ENCODE measurements around the gene MSRB2. TPM values are rescaled to one million over a fixed set of nuclear protein-coding genes. Genes with fewer than 3 reads are reported as not detected.

The MSRB2 gene
- total and polyA plus RNA-seq, 2 donors (not counting 1 experiment from before 2014, with no cell fraction given) = 1.5 to 3.0 TPM

- H3K27me3 ChIP-seq (replicated peaks in 1 of 4; ENCODE audit: control extremely low read depth in 1 of 4, control insufficient read depth in 3 of 4, insufficient read depth in 4 of 4, low read length in 3 of 4) = peaks cover 0 to 13% (median 1%) of the 10 kb centered on the region in 4 experiments
- TF ChIP-seq EZH2 (IDR thresholded peaks at IDR 0.05; ENCODE audit: borderline replicate concordance, insufficient read depth, low read depth, low read length, poor library complexity, severe bottlenecking) (no peak), CTCF (IDR thresholded peaks at IDR 0.05) (no peak)
- H3K27ac ChIP-seq (ENCODE audit: low read length in 2 of 2) = no peak overlapping the region
- DNase-seq = no peak
- ATAC-seq (ENCODE audit: low read depth) = no peak
- H3K9me3 Mint-ChIP-seq (ENCODE audit: insufficient read depth) = peaks cover 3% of the 10 kb centered on the region
- H3K79me2 ChIP-seq (ENCODE audit: control insufficient read depth, insufficient read depth, low read length) = no peaks in the 10 kb centered on the region
- H3K27me3 Mint-ChIP-seq = peaks cover 25% of the 10 kb centered on the region
- intact Hi-C loops (cut with micrococcal nuclease) = no loop called here
- no peak overlapping the region for H3K4me3 Mint-ChIP-seq
- ChIA-PET POLR2A (no interaction called here), CTCF (no interaction called here)
- no peak overlapping the region for H3K27ac Mint-ChIP-seq
- no peaks in the 10 kb centered on the region for H3K36me3 ChIP-seq (replicated peaks in 1 of 2; ENCODE audit: control extremely low read depth in 1 of 2, control insufficient read depth in 1 of 2, extremely low read depth in 1 of 2, insufficient read depth in 2 of 2, low read length in 1 of 2)
- no peak overlapping the region for H2AFZ ChIP-seq (ENCODE audit: insufficient read depth, low read depth, low read length, poor library complexity, severe bottlenecking)
- H3K4me1 Mint-ChIP-seq = no peaks in the 10 kb centered on the region
- H3K4me3 ChIP-seq (ENCODE audit: control extremely low read depth in 1 of 5, extremely low read depth in 1 of 5, insufficient read depth in 1 of 5, low read depth in 2 of 5, low read length in 4 of 5) = no peak overlapping the region
- H4K20me1 ChIP-seq (ENCODE audit: control insufficient read depth, insufficient read depth, low read length, poor library complexity, severe bottlenecking) = no peaks in the 10 kb centered on the region
- no CpG with 5 or more reads among the region's 4 CpGs for WGBS (ENCODE audit: insufficient coverage)
- H3K4me2 ChIP-seq (replicated peaks; ENCODE audit: low read depth, low read length, poor library complexity, severe bottlenecking) = no peak overlapping the region
- H3K4me1 ChIP-seq (ENCODE audit: control insufficient read depth in 2 of 2, insufficient read depth in 2 of 2, low read length in 2 of 2) = no peaks in the 10 kb centered on the region
- H3K9ac ChIP-seq (ENCODE audit: low read length) = no peak overlapping the region
- H3K9me3 ChIP-seq (ENCODE audit: control extremely low read depth in 1 of 3, control insufficient read depth in 2 of 3, insufficient read depth in 1 of 3, low read length in 2 of 3) = no peaks in the 10 kb centered on the region
These were observed 41.1 kb downstream of the MSRB2 start for GRCh38 chr10:23136462-23136861.

- intact Hi-C loops (cut with micrococcal nuclease) = no loop called here
- Histone ChIP-seq H3K36me3 (replicated peaks in 1 of 2; ENCODE audit: control extremely low read depth in 1 of 2, control insufficient read depth in 1 of 2, extremely low read depth in 1 of 2, insufficient read depth in 2 of 2, low read length in 1 of 2) (no peaks in the 10 kb centered on the region), H2AFZ (ENCODE audit: insufficient read depth, low read depth, low read length, poor library complexity, severe bottlenecking) (no peak overlapping the region), H3K4me3 (ENCODE audit: control extremely low read depth in 1 of 5, extremely low read depth in 1 of 5, insufficient read depth in 1 of 5, low read depth in 2 of 5, low read length in 4 of 5) (no peak overlapping the region), H3K4me2 (replicated peaks; ENCODE audit: low read depth, low read length, poor library complexity, severe bottlenecking) (no peak overlapping the region), H3K27me3 (replicated peaks in 1 of 4; ENCODE audit: control extremely low read depth in 1 of 4, control insufficient read depth in 3 of 4, insufficient read depth in 4 of 4, low read length in 3 of 4) (peaks cover 0 to 13% (median 1%) of the 10 kb centered on the region in 4 experiments), H4K20me1 (ENCODE audit: control insufficient read depth, insufficient read depth, low read length, poor library complexity, severe bottlenecking) (no peaks in the 10 kb centered on the region), H3K4me1 (ENCODE audit: control insufficient read depth in 2 of 2, insufficient read depth in 2 of 2, low read length in 2 of 2) (no peaks in the 10 kb centered on the region), H3K9ac (ENCODE audit: low read length) (no peak overlapping the region), H3K79me2 (ENCODE audit: control insufficient read depth, insufficient read depth, low read length) (no peaks in the 10 kb centered on the region), H3K9me3 (ENCODE audit: control extremely low read depth in 1 of 3, control insufficient read depth in 2 of 3, insufficient read depth in 1 of 3, low read length in 2 of 3) (no peaks in the 10 kb centered on the region), H3K27ac (ENCODE audit: low read length in 2 of 2) (no peak overlapping the region)
- ATAC-seq (ENCODE audit: low read depth) (no peak), DNase-seq (no peak)
- no peaks in the 10 kb centered on the region for H3K4me1 Mint-ChIP-seq
- TF ChIP-seq EZH2 (IDR thresholded peaks at IDR 0.05; ENCODE audit: borderline replicate concordance, insufficient read depth, low read depth, low read length, poor library complexity, severe bottlenecking) (no peak), CTCF (IDR thresholded peaks at IDR 0.05) (no peak)
- no peak overlapping the region for H3K4me3 Mint-ChIP-seq
- POLR2A ChIA-PET = no interaction called here
- H3K27me3 Mint-ChIP-seq = peaks cover 27% of the 10 kb centered on the region
- H3K9me3 Mint-ChIP-seq (ENCODE audit: insufficient read depth) = peaks cover 3% of the 10 kb centered on the region
- WGBS (ENCODE audit: insufficient coverage) = 63% methylated on average over 1 of the region's 1 CpG
- CTCF ChIA-PET = no interaction called here
- H3K27ac Mint-ChIP-seq = no peak overlapping the region
These were observed 44.3 kb downstream of the MSRB2 start for GRCh38 chr10:23139677-23140076.
